ENCODE data around the gene ARHGEF25. TPM values are rescaled to one million over a fixed set of nuclear protein-coding genes. Genes with fewer than 3 reads are reported as not detected.
"Not testable (repeated sequence)": the region's sequence is repeated elsewhere in the genome, so short reads cannot be mapped to it uniquely, and the experiment has no call there.

The ARHGEF25 gene
- polyA plus RNA-seq, 2 of the 4 experiments (the other 2 are of a cell fraction) = 9.3 to 13.8 TPM

DNA sequence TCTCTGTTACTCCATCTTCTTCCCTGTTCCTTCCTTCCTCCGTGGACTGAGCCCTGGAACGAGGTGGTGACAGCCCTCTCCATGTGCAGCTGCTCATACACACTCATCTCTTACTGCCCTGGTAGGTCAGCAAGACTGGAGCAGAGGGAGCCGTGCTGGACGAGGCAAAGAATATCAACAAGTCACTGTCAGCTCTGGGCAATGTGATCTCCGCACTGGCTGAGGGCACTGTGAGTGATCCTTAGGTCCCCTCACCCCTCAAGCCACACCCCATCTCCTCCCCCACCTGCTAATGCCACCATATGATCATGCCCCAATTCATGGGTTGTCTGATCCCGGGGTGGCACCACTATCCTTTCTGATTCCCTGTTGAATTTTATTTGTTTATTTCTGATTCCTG lies 42.4 kb upstream of the ARHGEF25 start (continued):
- no peak for TF ChIP-seq CTCF (IDR thresholded peaks at IDR 0.05)

- H3K4me1 ChIP-seq = no peaks in the 10 kb centered on the region
- CTCF ChIA-PET = interaction anchor here (0.9 to 9.3 kb wide), 4 partner anchors 14 to 167 kb away, joined by 3 to 104 read pairs (median 4); no protein-coding TSS in a partner anchor
- H3K4me3 ChIP-seq = no peak overlapping the region
- DNase-seq (ENCODE audit: low read depth in 1 of 2, low spot score in 1 of 2) (no peak), ATAC-seq (no peak), FAIRE-seq (no peak)
- no peak overlapping the region for H3K4me2 ChIP-seq
- POLR2A ChIA-PET = no interaction called here
- TF ChIP-seq SREBF2 (IDR thresholded peaks at IDR 0.05) = no peak
- no peak for TF ChIP-seq HES2 (IDR thresholded peaks at IDR 0.05)
- TF ChIP-seq CTCF (IDR thresholded peaks at IDR 0.05) = no peak
- no peak overlapping the region for H3K27ac ChIP-seq
- WGBS (ENCODE audit: missing lambda C conversion rate) = 72% methylated on average over 18 of the region's 18 CpGs
- no peaks in the 10 kb centered on the region for H3K9me3 ChIP-seq
Measured at GRCh38 chr12:57569858-57570257, 41.4 kb upstream of the ARHGEF25 start.

GRCh38 chr12:57570438-57570837 lies 40.8 kb upstream of the ARHGEF25 start:
- 60% methylated on average over 13 of the region's 13 CpGs for WGBS (ENCODE audit: missing lambda C conversion rate)
- FAIRE-seq; DNase-seq (ENCODE audit: low read depth in 1 of 2, low spot score in 1 of 2); H3K4me1 ChIP-seq; H3K27ac ChIP-seq; H3K9me3 ChIP-seq; H3K4me2 ChIP-seq; H3K4me3 ChIP-seq; ATAC-seq: not testable (repeated sequence)
- CTCF ChIA-PET = interaction anchor here (0.8 to 9.3 kb wide), 5 partner anchors 13 to 165 kb away, joined by 3 to 104 read pairs (median 4); no protein-coding TSS in a partner anchor
- POLR2A ChIA-PET = interaction anchor here (0.6 kb wide), 1 partner anchor 24 kb away, joined by 4 read pairs; no protein-coding TSS in a partner anchor

DNA sequence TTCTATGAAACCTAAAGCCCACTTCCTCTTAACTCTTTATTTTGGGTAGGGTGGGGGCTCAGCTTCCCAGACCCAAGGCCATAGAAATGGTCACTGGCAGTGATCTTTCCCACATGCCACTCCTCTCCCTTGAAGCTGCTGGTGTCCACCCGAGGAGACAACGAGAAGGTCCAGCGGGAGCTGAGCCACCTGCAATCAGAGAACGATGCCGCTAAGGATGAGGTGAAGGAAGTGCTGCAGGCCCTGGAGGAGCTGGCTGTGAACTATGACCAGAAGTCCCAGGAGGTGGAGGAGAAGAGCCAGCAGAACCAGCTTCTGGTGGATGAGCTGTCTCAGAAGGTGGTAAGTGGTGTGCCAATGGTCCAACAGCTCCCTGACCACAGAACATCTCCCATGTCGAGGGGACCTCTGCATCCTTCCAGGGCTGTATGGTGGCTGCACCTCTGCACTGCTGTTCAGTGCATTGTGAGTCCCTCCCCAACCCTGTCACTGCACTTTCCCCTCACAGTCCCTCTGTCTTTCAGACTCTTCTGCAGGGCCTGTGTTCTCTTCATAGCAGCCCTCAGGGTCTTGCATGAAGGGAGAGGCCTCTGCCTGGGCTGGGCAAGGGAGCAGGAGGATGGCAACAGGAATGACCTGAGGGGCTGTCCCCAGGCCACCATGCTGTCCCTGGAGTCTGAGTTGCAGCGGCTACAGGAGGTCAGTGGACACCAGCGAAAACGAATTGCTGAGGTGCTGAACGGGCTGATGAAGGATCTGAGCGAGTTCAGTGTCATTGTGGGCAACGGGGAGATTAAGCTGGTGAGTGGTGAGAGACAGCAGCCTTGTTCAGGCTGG lies 39.1 kb upstream of the ARHGEF25 start:
- no peak for DNase-seq (ENCODE audit: low read depth in 1 of 2, low spot score in 1 of 2)
- Histone ChIP-seq H3K4me3 (no peak overlapping the region), H3K4me1 (no peaks in the 10 kb centered on the region), H3K27ac (no peak overlapping the region), H3K9me3 (no peaks in the 10 kb centered on the region), H3K4me2 (no peak overlapping the region)
- peak; percentile 17 to 28; a peak in 2 of 6 replicates for ATAC-seq
- FAIRE-seq = no peak
- no peak for TF ChIP-seq PHF8 (IDR thresholded peaks at IDR 0.05; ENCODE audit: borderline replicate concordance, low read depth)
- no peak for TF ChIP-seq RFX5 (IDR thresholded peaks at IDR 0.05)
- no peak for TF ChIP-seq E2F6 (IDR thresholded peaks at IDR 0.05; ENCODE audit: borderline replicate concordance, low read depth)
- no peak for TF ChIP-seq HOXA7 (CRISPR knock-in tag; IDR thresholded peaks at IDR 0.05)
- no peak for TF ChIP-seq HEYL (CRISPR knock-in tag; IDR thresholded peaks at IDR 0.05)
- TF ChIP-seq RAD21 (conservative IDR thresholded peaks at IDR 0.05 in 1 of 2, IDR thresholded peaks at IDR 0.05 in 1 of 2) = no peak
- no peak for TF ChIP-seq MAZ (IDR thresholded peaks at IDR 0.05; ENCODE audit: borderline replicate concordance, low read depth, low read length)
- no peak for TF ChIP-seq NPAS2 (CRISPR knock-in tag; IDR thresholded peaks at IDR 0.05; ENCODE audit: borderline replicate concordance)
- no peak for TF ChIP-seq ZSCAN20 (CRISPR knock-in tag; IDR thresholded peaks at IDR 0.05)
- TF ChIP-seq ZC3H11A (IDR thresholded peaks at IDR 0.05) = no peak
- TF ChIP-seq POLR2A (IDR thresholded peaks at IDR 0.05; ENCODE audit: low read length) = no peak
- TF ChIP-seq, protein P1, sequence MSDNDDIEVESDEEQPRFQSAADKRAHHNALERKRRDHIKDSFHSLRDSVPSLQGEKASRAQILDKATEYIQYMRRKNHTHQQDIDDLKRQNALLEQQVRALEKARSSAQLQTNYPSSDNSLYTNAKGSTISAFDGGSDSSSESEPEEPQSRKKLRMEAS (IDR thresholded peaks at IDR 0.05) = no peak
- TF ChIP-seq KDM1A (IDR thresholded peaks at IDR 0.05; ENCODE audit: low read depth) = no peak
- no peak for TF ChIP-seq HES2 (IDR thresholded peaks at IDR 0.05)
- TF ChIP-seq, protein P2, sequence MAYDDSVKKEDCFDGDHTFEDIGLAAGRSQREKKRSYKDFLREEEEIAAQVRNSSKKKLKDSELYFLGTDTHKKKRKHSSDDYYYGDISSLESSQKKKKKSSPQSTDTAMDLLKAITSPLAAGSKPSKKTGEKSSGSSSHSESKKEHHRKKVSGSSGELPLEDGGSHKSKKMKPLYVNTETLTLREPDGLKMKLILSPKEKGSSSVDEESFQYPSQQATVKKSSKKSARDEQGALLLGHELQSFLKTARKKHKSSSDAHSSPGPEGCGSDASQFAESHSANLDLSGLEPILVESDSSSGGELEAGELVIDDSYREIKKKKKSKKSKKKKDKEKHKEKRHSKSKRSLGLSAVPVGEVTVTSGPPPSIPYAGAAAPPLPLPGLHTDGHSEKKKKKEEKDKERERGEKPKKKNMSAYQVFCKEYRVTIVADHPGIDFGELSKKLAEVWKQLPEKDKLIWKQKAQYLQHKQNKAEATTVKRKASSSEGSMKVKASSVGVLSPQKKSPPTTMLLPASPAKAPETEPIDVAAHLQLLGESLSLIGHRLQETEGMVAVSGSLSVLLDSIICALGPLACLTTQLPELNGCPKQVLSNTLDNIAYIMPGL (CRISPR knock-in tag; IDR thresholded peaks at IDR 0.05; ENCODE audit: borderline replicate concordance) = no peak
- TF ChIP-seq MAFK (IDR thresholded peaks at IDR 0.05; ENCODE audit: partially characterized antibody) = no peak
- no peak for TF ChIP-seq JUN (IDR thresholded peaks at IDR 0.05)
- CTCF ChIA-PET = interaction anchor here (1.1 to 9.3 kb wide), 3 partner anchors 12 to 61 kb away, joined by 4 to 104 read pairs (median 5); partner anchors contain the start of gene B4GALNT1
- 79% methylated on average over 12 of the region's 12 CpGs for WGBS (ENCODE audit: missing lambda C conversion rate)
- POLR2A ChIA-PET = no interaction called here

Data from A549 (cell line).